ENCODE measurements around the gene FGF12. TPM values are rescaled to one million over a fixed set of nuclear protein-coding genes. Genes with fewer than 3 reads are reported as not detected.

FGF12 gene
- total and polyA plus RNA-seq, 2 donors (not counting 1 experiment from before 2014, with no cell fraction given), result 0.17 TPM; not detected in 1

- TF ChIP-seq EZH2 (IDR thresholded peaks at IDR 0.05; ENCODE audit: low read length, missing control alignments), result no peak
- TF ChIP-seq CTCF (conservative IDR thresholded peaks at IDR 0.05 in 1 of 2, IDR thresholded peaks at IDR 0.05 in 1 of 2; ENCODE audit: low read depth in 1 of 2, low read length in 2 of 2), result no peak
- Histone ChIP-seq H3K4me2 (ENCODE audit: extremely low read depth, insufficient read depth, low read length) (no peak overlapping the region), H3K36me3 (ENCODE audit: control insufficient read depth, insufficient read depth, low read length) (no peaks in the 10 kb centered on the region), H3K9ac (ENCODE audit: insufficient read depth, low read length) (no peak overlapping the region), H4K20me1 (ENCODE audit: control insufficient read depth, extremely low read depth, insufficient read depth, low read length) (no peaks in the 10 kb centered on the region), H3K27me3 (ENCODE audit: control insufficient read depth, insufficient read depth, low read length) (no peaks in the 10 kb centered on the region), H3K4me3 (replicated peaks in 1 of 4; ENCODE audit: control extremely low read depth in 1 of 4, insufficient read depth in 1 of 4, low read depth in 3 of 4, low read length in 4 of 4) (no peak overlapping the region), H3K4me1 (ENCODE audit: control insufficient read depth, extremely low read depth, insufficient read depth, low read length) (no peaks in the 10 kb centered on the region), H2AFZ (ENCODE audit: low read length) (no peak overlapping the region), H3K27ac (ENCODE audit: insufficient read depth, low read length) (no peak overlapping the region), H3K9me3 (ENCODE audit: control insufficient read depth, insufficient read depth, low read depth, low read length) (no peaks in the 10 kb centered on the region), H3K79me2 (ENCODE audit: control insufficient read depth, insufficient read depth, low read length) (no peaks in the 10 kb centered on the region)
- no peak for DNase-seq (ENCODE audit: low read depth in 2 of 2)
Measured at GRCh38 chr3:192186498-192186897, 540.8 kb downstream of the FGF12 start.

- no peak for DNase-seq (ENCODE audit: low read depth in 2 of 2)
- no peak overlapping the region for H2AFZ ChIP-seq (ENCODE audit: low read length)
Measured at GRCh38 chr3:192186045-192186444, 541.3 kb downstream of the FGF12 start.

GRCh38 chr3:192183109-192183508, 544.2 kb downstream of the FGF12 start:
- Histone ChIP-seq H2AFZ (ENCODE audit: low read length) (no peak overlapping the region), H4K20me1 (ENCODE audit: control insufficient read depth, extremely low read depth, insufficient read depth, low read length) (no peaks in the 10 kb centered on the region)

More at GRCh38 chr3:192186045-192186444, 541.3 kb downstream of the FGF12 start:
- H3K27me3 ChIP-seq (ENCODE audit: control insufficient read depth, insufficient read depth, low read length), result no peaks in the 10 kb centered on the region
- TF ChIP-seq CTCF (conservative IDR thresholded peaks at IDR 0.05 in 1 of 2, IDR thresholded peaks at IDR 0.05 in 1 of 2; ENCODE audit: low read depth in 1 of 2, low read length in 2 of 2) (no peak), EZH2 (IDR thresholded peaks at IDR 0.05; ENCODE audit: low read length, missing control alignments) (no peak)
- H3K79me2 ChIP-seq (ENCODE audit: control insufficient read depth, insufficient read depth, low read length), result no peaks in the 10 kb centered on the region
- no peak overlapping the region for H3K4me3 ChIP-seq (replicated peaks in 1 of 4; ENCODE audit: control extremely low read depth in 1 of 4, insufficient read depth in 1 of 4, low read depth in 3 of 4, low read length in 4 of 4)
- H3K36me3 ChIP-seq (ENCODE audit: control insufficient read depth, insufficient read depth, low read length), result no peaks in the 10 kb centered on the region
- no peak overlapping the region for H3K4me2 ChIP-seq (ENCODE audit: extremely low read depth, insufficient read depth, low read length)
- H3K9me3 ChIP-seq (ENCODE audit: control insufficient read depth, insufficient read depth, low read depth, low read length), result no peaks in the 10 kb centered on the region
- H4K20me1 ChIP-seq (ENCODE audit: control insufficient read depth, extremely low read depth, insufficient read depth, low read length), result no peaks in the 10 kb centered on the region
- H3K4me1 ChIP-seq (ENCODE audit: control insufficient read depth, extremely low read depth, insufficient read depth, low read length), result no peaks in the 10 kb centered on the region
- no peak overlapping the region for H3K9ac ChIP-seq (ENCODE audit: insufficient read depth, low read length)
- no peak overlapping the region for H3K27ac ChIP-seq (ENCODE audit: insufficient read depth, low read length)

More at GRCh38 chr3:192183109-192183508, 544.2 kb downstream of the FGF12 start:
- no peak for DNase-seq (ENCODE audit: low read depth in 2 of 2)
- Histone ChIP-seq H3K4me1 (ENCODE audit: control insufficient read depth, extremely low read depth, insufficient read depth, low read length) (no peaks in the 10 kb centered on the region), H3K79me2 (ENCODE audit: control insufficient read depth, insufficient read depth, low read length) (no peaks in the 10 kb centered on the region), H3K4me3 (replicated peaks in 1 of 4; ENCODE audit: control extremely low read depth in 1 of 4, insufficient read depth in 1 of 4, low read depth in 3 of 4, low read length in 4 of 4) (no peak overlapping the region), H3K9me3 (ENCODE audit: control insufficient read depth, insufficient read depth, low read depth, low read length) (no peaks in the 10 kb centered on the region), H3K36me3 (ENCODE audit: control insufficient read depth, insufficient read depth, low read length) (no peaks in the 10 kb centered on the region), H3K27me3 (ENCODE audit: control insufficient read depth, insufficient read depth, low read length) (no peaks in the 10 kb centered on the region), H3K9ac (ENCODE audit: insufficient read depth, low read length) (no peak overlapping the region), H3K27ac (ENCODE audit: insufficient read depth, low read length) (no peak overlapping the region), H3K4me2 (ENCODE audit: extremely low read depth, insufficient read depth, low read length) (no peak overlapping the region)
- TF ChIP-seq CTCF (conservative IDR thresholded peaks at IDR 0.05 in 1 of 2, IDR thresholded peaks at IDR 0.05 in 1 of 2; ENCODE audit: low read depth in 1 of 2, low read length in 2 of 2) (no peak), EZH2 (IDR thresholded peaks at IDR 0.05; ENCODE audit: low read length, missing control alignments) (no peak)
